Measurements from ENCODE around the gene MXRA8.

- TF ChIP-seq POLR2AphosphoS5 (IDR thresholded peaks at IDR 0.05; ENCODE audit: control insufficient read depth, insufficient read depth, low read depth, low read length) (no peak), CTCF (IDR thresholded peaks at IDR 0.05 in 2 of 3, conservative IDR thresholded peaks at IDR 0.05 in 1 of 3; ENCODE audit: insufficient read depth in 2 of 3, low read depth in 1 of 3, low read length in 3 of 3) (no peak), POLR2A (conservative IDR thresholded peaks at IDR 0.05) (no peak), ZNF316 (IDR thresholded peaks at IDR 0.05) (no peak), EP300 (IDR thresholded peaks at IDR 0.05; ENCODE audit: low read length) (no peak), RFX5 (IDR thresholded peaks at IDR 0.05; ENCODE audit: low read depth, low read length) (no peak), ZMIZ1 (IDR thresholded peaks at IDR 0.05; ENCODE audit: low read depth in 2 of 2, low read length in 2 of 2) (no peak), ZBTB40 (IDR thresholded peaks at IDR 0.05) (no peak), ZBTB40 (CRISPR knock-in tag; IDR thresholded peaks at IDR 0.05) (no peak), YY1 (IDR thresholded peaks at IDR 0.05; ENCODE audit: borderline replicate concordance in 1 of 3, control insufficient read depth in 1 of 3, extremely low read depth in 1 of 3, insufficient read depth in 3 of 3, insufficient read length in 1 of 3, insufficient replicate concordance in 2 of 3, low read depth in 1 of 3, low read length in 2 of 3) (no peak), USF2 (CRISPR knock-in tag; IDR thresholded peaks at IDR 0.05) (no peak)
Measured at GRCh38 chr1:1356166-1356795, 2.1 kb downstream of the MXRA8 start.
